NCI-H82 treated with DMSO at 0.1 percent for 48 hours (cell line): Measurements from ENCODE around the gene LSAMP.
A peak's percentile ranks its signal among the peaks of the same experiment; 100 is the strongest.

Experiments
- DNase-seq: peaks from one replicate; lab custom pipeline; 2025; ENCODE audit not compliant: unreplicated experiment; lab: John Stamatoyannopoulos, UW

The LSAMP gene

GRCh38 chr3:116445311-116445841 lies at the start of gene LSAMP:
LSAMP (minus strand) TSS chr3:116445487.
- peak; percentile 29 for DNase-seq

GRCh38 chr3:116492379-116492778 lies 47.1 kb upstream of the LSAMP start:
- no peak for DNase-seq

- DNase-seq: no peak
Measured at GRCh38 chr3:116483135-116483534, 37.8 kb upstream of the LSAMP start.

GRCh38 chr3:116476691-116477090 lies 31.4 kb upstream of the LSAMP start:
- no peak for DNase-seq

- DNase-seq: no peak
Measured at GRCh38 chr3:116474801-116475200, 29.5 kb upstream of the LSAMP start.

- peak; percentile 35 for DNase-seq
Measured at GRCh38 chr3:116474032-116474780, 28.9 kb upstream of the LSAMP start.

- DNase-seq: no peak
Measured at GRCh38 chr3:116473602-116474001, 28.3 kb upstream of the LSAMP start.

- DNase-seq: no peak
Measured at GRCh38 chr3:116470605-116471197, 25.4 kb upstream of the LSAMP start.

- DNase-seq: no peak
Measured at GRCh38 chr3:116469546-116469945, 24.3 kb upstream of the LSAMP start.

GRCh38 chr3:116464276-116464798 lies 19.1 kb upstream of the LSAMP start:
- DNase-seq: no peak

GRCh38 chr3:116453666-116454346 lies 8.5 kb upstream of the LSAMP start:
- DNase-seq: no peak

- DNase-seq: no peak
Measured at GRCh38 chr3:116449546-116450350, 4.5 kb upstream of the LSAMP start.

GRCh38 chr3:116445990-116446389 lies 703 bp upstream of the LSAMP start:
- no peak for DNase-seq

- no peak for DNase-seq
Measured at GRCh38 chr3:116444819-116445310, 422 bp downstream of the LSAMP start.

GRCh38 chr3:116444115-116444747 lies 1.1 kb downstream of the LSAMP start:
- DNase-seq: no peak

- DNase-seq: no peak
Measured at GRCh38 chr3:116443191-116443661, 2.1 kb downstream of the LSAMP start.

GRCh38 chr3:116442331-116443021 lies 2.8 kb downstream of the LSAMP start:
- no peak for DNase-seq

GRCh38 chr3:116441652-116442051 lies 3.6 kb downstream of the LSAMP start:
- no peak for DNase-seq

GRCh38 chr3:116440196-116440595 lies 5.1 kb downstream of the LSAMP start:
- DNase-seq: no peak
